GM12878 (cell line): ENCODE results near the gene TXNDC9. TPM values are rescaled to one million over a fixed set of nuclear protein-coding genes. Genes with fewer than 3 reads are reported as not detected.
"Not testable (repeated sequence)": the region's sequence is repeated elsewhere in the genome, so short reads cannot be mapped to it uniquely, and the experiment has no call there.

Experiments
- ATAC-seq: fragments of 200-7000 bp; cut with Tn5 transposase; 3 replicates; pipeline ENCODE4 v1.9.1; 2020; ENCODE audit warnings: mild to moderate bottlenecking, moderate library complexity
- BruUV-seq: library from RNA; stranded (reverse); fragments of 400-500 nt; replicated peaks from 2 replicates; lab custom pipeline; 2021; lab: Mats Ljungman, UMichigan
- CTCF ChIA-PET: fragments of 300-600 bp; sonication (Branson Sonifier 250); formaldehyde crosslinking; extraction: SDS; loops from one replicate; lab custom pipeline; 2021; ENCODE audit warnings: inconsistent platforms; lab: Yijun Ruan, JAX
- POLR2A ChIA-PET: fragments of 350-600 bp; formaldehyde crosslinking; extraction: SDS; loops from one replicate; lab custom pipeline; 2021; ENCODE audit warnings: inconsistent platforms; lab: Charles Lee
- RAD21 ChIA-PET: fragments of 300-600 bp; sonication (Branson Sonifier 250); formaldehyde crosslinking; loops from one replicate; lab custom pipeline; 2023; ENCODE audit warnings: antibody characterized with exemption; ENCODE audit not compliant: unreplicated experiment; lab: Charles Lee
- SMC1A ChIA-PET: fragments of 300-600 bp; sonication (Branson Sonifier 250); formaldehyde crosslinking; loops from one replicate; lab custom pipeline; 2023; ENCODE audit not compliant: unreplicated experiment, uncharacterized antibody; lab: Charles Lee
- DNase-seq: peaks from one replicate; pipeline ENCODE4 v3.0.0-alpha.2; 2011; ENCODE audit warnings: low read depth, low spot score
- FAIRE-seq: peaks from 3 replicates; lab custom pipeline; 2011; peaks lifted over from hg19 to GRCh38; lab: Jason Lieb, UNC
- H2AFZ ChIP-seq: 2 replicates; pipeline ENCODE4 v1.6.0; 2011; ENCODE audit warnings: low read depth, low read length, control low read depth; ENCODE audit not compliant: control insufficient read depth
- H3K27ac ChIP-seq: 2 replicates; pipeline ENCODE4 v1.5.1; 2011; ENCODE audit warnings: control low read depth; ENCODE audit not compliant: control insufficient read depth, insufficient read depth
- H3K27me3 ChIP-seq, 2 experiments: replicated peaks in 1 of 2; 2 replicates each; pipeline versions ENCODE4 v1.6.0 to v1.6.1; 2011; ENCODE audit warnings: low read length in 1 of 2; ENCODE audit not compliant: control insufficient read depth in 2 of 2, insufficient read depth in 2 of 2
- H3K36me3 ChIP-seq, 2 experiments: 2 replicates each; pipeline ENCODE4 v1.5.1; 2011; ENCODE audit warnings: low read length in 1 of 2; ENCODE audit not compliant: control insufficient read depth in 2 of 2, insufficient read depth in 2 of 2
- H3K4me1 ChIP-seq: 2 replicates; pipeline ENCODE4 v1.6.1; 2011; ENCODE audit warnings: mild to moderate bottlenecking, low read length, moderate library complexity, mixed read lengths; ENCODE audit not compliant: control insufficient read depth, insufficient read depth
- H3K4me2 ChIP-seq: 2 replicates; pipeline ENCODE4 v1.6.0; 2011; ENCODE audit warnings: control low read depth; ENCODE audit not compliant: control insufficient read depth, insufficient read depth
- H3K4me3 ChIP-seq: fragments of 200-600 bp; sonication (generic); 2 replicates; pipeline ENCODE4 v1.5.1; 2016
- H3K79me2 ChIP-seq: 2 replicates; pipeline ENCODE4 v1.6.0; 2011; ENCODE audit warnings: low read length; ENCODE audit not compliant: control insufficient read depth, insufficient read depth
- H3K9ac ChIP-seq: 2 replicates; pipeline ENCODE4 v1.8.0; 2011; ENCODE audit warnings: low read length, control low read depth, mixed read lengths; ENCODE audit not compliant: control insufficient read depth, insufficient read depth
- H3K9me3 ChIP-seq: replicated peaks from 3 replicates; pipeline ENCODE4 v1.5.1; 2011; ENCODE audit warnings: mild to moderate bottlenecking, low read length; ENCODE audit not compliant: control insufficient read depth, insufficient read depth
- H4K20me1 ChIP-seq: 2 replicates; pipeline ENCODE4 v1.6.0; 2011; ENCODE audit not compliant: control insufficient read depth, insufficient read depth
- CHD4 ChIP-seq: fragments of 200-600 bp; sonication (generic); IDR thresholded peaks from 2 replicates; pipeline ENCODE4 v1.6.1; 2016; ENCODE audit warnings: mild to moderate bottlenecking
- EED ChIP-seq: sonication (generic); IDR thresholded peaks from 2 replicates; pipeline ENCODE4 v1.6.1; 2016; ENCODE audit warnings: antibody characterized with exemption, low read depth
- FOXK2 ChIP-seq: fragments of 450-650 bp; IDR thresholded peaks from 2 replicates; pipeline ENCODE4 v1.6.1; 2017; ENCODE audit warnings: mild to moderate bottlenecking, moderate library complexity
- HDGF ChIP-seq: fragments of 450-650 bp; IDR thresholded peaks from 2 replicates; pipeline ENCODE4 v1.6.1; 2016; ENCODE audit warnings: antibody characterized with exemption
- KLF5 ChIP-seq: fragments of 450-650 bp; IDR thresholded peaks from 2 replicates; pipeline ENCODE4 v1.6.1; 2014; ENCODE audit warnings: mild to moderate bottlenecking; ENCODE audit not compliant: partially characterized antibody
- POLR2AphosphoS2 ChIP-seq: IDR thresholded peaks from 2 replicates; pipeline ENCODE4 v1.6.1; 2011; ENCODE audit warnings: low read depth, mild to moderate bottlenecking, low read length, improper control_type of control experiment, moderate library complexity
- RAD21 ChIP-seq: IDR thresholded peaks from 2 replicates; pipeline ENCODE4 v1.6.1; 2011; ENCODE audit warnings: mild to moderate bottlenecking, low read depth, low read length, moderate library complexity; ENCODE audit not compliant: insufficient read depth
- SMARCA5 ChIP-seq: fragments of 450-650 bp; IDR thresholded peaks from 2 replicates; pipeline ENCODE4 v1.6.1; 2017; ENCODE audit warnings: mild to moderate bottlenecking
- ZNF384 ChIP-seq: IDR thresholded peaks from 2 replicates; pipeline ENCODE4 v1.6.1; 2012; ENCODE audit warnings: low read depth, mild to moderate bottlenecking, low read length, improper control_type of control experiment, borderline replicate concordance
- WGBS: methylation state at CpG from one replicate; pipeline ENCODE4 v1.1.6; 2016; ENCODE audit warnings: low lambda C conversion rate; ENCODE audit not compliant: insufficient replicate concordance, insufficient coverage; ENCODE audit errors: missing lambda C conversion rate; 5-methylcytosine and 5-hydroxymethylcytosine counted together
- in situ Hi-C: fragments of 300-500 bp; cut with MboI; formaldehyde crosslinking; loops from 9 replicates; pipeline ENCODE4 v1.14.3; 2018; ENCODE audit warnings: mixed read lengths
- intact Hi-C: fragments of 100-400 bp; cut with micrococcal nuclease; formaldehyde crosslinking; loops from one replicate; pipeline ENCODE4 v1.14.2; 2022; ENCODE audit not compliant: unreplicated experiment
- polyA plus RNA-seq, 11 experiments: library from polyadenylated mRNA; depleted of rRNA in 4 of 11; unstranded in 6 of 11; stranded (reverse) in 5 of 11; fragments of >200 nt; fragmentation: Nextera tagmentation in 4 of 11; fragmentation: Illumina TruSeq in 1 of 11; extraction: Ambion mirVana in 4 of 11; extraction: Trizol in 1 of 11; gene quantifications; 1 replicate in 1 of 11; 2 replicates in 10 of 11; pipeline versions ENCODE4 v1.2.1 to v1.2.3, GENCODE V29; 2011 to 2016; ENCODE audit warnings: inconsistent platforms in 2 of 11, missing spikeins in 2 of 11, low read depth in 1 of 11
- total RNA-seq, 4 experiments: library from RNA; depleted of rRNA in 3 of 4; stranded (reverse); fragments of >200 nt in 3 of 4; fragmentation: Illumina TruSeq in 1 of 4; extraction: Trizol in 1 of 4; gene quantifications; 2 replicates each; pipeline versions ENCODE4 v1.2.1 to v1.2.3, GENCODE V29; 2013 to 2021
- TF ChIP-seq, protein P1 (sequence below): fragments of 450-650 bp; IDR thresholded peaks from 2 replicates; pipeline ENCODE4 v1.6.1; 2016; ENCODE audit warnings: mild to moderate bottlenecking, moderate library complexity, borderline replicate concordance
- TF ChIP-seq, protein P2 (sequence below): IDR thresholded peaks from 2 replicates; pipeline ENCODE4 v1.6.1; 2011; ENCODE audit warnings: low read depth, mild to moderate bottlenecking, low read length, moderate library complexity, borderline replicate concordance; ENCODE audit errors: extremely low read depth

Gene TXNDC9
- total and polyA plus RNA-seq, 10 of the 15 experiments (the other 5 are each of a cell fraction or from before 2014, with no cell fraction given) = 27.0 to 170 (median 50.9) TPM

DNA sequence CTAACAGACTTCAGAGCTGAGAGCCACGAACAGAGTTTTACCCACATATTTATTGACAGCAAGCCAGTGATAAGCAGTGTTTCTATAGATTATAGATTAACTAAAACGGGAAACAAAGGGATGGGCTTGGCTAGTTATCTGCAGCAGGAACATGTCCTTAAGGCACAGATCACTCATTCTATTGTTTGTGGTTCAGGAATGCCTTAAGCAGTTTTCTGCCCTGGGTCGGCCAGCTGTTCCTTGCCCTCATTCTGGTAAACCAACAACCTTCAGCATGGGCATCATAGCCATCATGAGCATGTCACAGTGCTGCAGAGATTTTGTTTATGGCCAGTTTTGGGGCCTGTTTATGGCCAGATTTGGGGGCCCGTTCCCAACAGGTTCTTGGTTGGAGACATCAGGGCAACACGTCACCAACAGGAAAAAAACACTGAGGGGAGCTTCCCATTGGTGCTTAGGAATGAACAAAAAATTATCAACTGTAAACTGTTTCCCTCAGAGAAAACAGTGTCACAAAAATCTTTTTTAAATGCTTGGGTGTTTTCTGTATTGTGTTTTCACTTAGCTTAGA lies 57.9 kb downstream of the TXNDC9 start:
- SMC1A ChIA-PET = interaction anchor here (0.9 kb wide), 1 partner anchor 35 kb away, joined by 3 read pairs; no protein-coding TSS in a partner anchor
- in situ Hi-C loops, H3K36me3 ChIP-seq, RAD21 ChIA-PET, ATAC-seq, H3K4me2 ChIP-seq, H3K27ac ChIP-seq, H2AFZ ChIP-seq, FAIRE-seq, H3K9ac ChIP-seq, intact Hi-C loops, H3K4me1 ChIP-seq, BruUV-seq, H3K4me3 ChIP-seq, H3K27me3 ChIP-seq, H3K9me3 ChIP-seq, DNase-seq, H3K79me2 ChIP-seq, H4K20me1 ChIP-seq, CTCF ChIA-PET: not testable (repeated sequence)
- 47% methylated on average over 5 of the region's 5 CpGs for WGBS
- POLR2A ChIA-PET = interaction anchor here (0.6 kb wide), 1 partner anchor 31 kb away, joined by 3 read pairs; no protein-coding TSS in a partner anchor

DNA sequence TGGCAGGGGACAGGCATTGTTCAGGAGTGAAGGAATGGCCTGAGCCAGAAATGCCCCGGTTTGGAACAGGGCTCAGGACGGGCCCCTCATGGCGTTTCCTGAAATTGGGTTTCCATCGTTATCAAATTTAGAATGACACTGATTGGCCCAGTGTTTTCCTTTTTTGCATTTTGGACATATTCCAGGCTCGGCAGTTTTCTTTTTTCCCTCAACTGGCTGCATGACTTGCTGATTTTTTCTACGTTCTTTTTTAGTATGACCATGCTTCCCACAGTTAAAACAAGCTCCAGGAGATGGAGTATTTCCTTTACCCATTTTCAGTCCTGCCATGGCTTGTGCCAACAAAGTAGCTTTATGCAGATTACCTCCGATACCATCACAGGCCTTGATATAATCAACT lies 60.3 kb downstream of the TXNDC9 start:
- Histone ChIP-seq H4K20me1 (no peaks in the 10 kb centered on the region), H3K4me3 (no peak overlapping the region), H3K27ac (no peak overlapping the region), H3K4me1 (no peaks in the 10 kb centered on the region), H3K9me3 (peaks cover 2% of the 10 kb centered on the region; the same call in 1 of the 3 replicates), H2AFZ (no peak overlapping the region), H3K9ac (no peak overlapping the region), H3K4me2 (no peak overlapping the region), H3K36me3 (no peaks in the 10 kb centered on the region), H3K27me3 (no peaks in the 10 kb centered on the region), H3K79me2 (no peaks in the 10 kb centered on the region)
- BruUV-seq = no TSS peak
- ATAC-seq (no peak), DNase-seq (no peak), FAIRE-seq (no peak)
- ChIA-PET POLR2A (no interaction called here), RAD21 (no interaction called here), SMC1A (no interaction called here), CTCF (no interaction called here)
- in situ Hi-C loops = no loop called here
- intact Hi-C loops = no loop called here
- 42% methylated on average over 7 of the region's 7 CpGs for WGBS
- TF ChIP-seq HDGF (no peak), ZNF384 (no peak), POLR2AphosphoS2 (no peak), EED (no peak), KLF5 (no peak), RAD21 (no peak), CHD4 (no peak), FOXK2 (no peak), SMARCA5 (no peak)
- TF ChIP-seq, protein P1, sequence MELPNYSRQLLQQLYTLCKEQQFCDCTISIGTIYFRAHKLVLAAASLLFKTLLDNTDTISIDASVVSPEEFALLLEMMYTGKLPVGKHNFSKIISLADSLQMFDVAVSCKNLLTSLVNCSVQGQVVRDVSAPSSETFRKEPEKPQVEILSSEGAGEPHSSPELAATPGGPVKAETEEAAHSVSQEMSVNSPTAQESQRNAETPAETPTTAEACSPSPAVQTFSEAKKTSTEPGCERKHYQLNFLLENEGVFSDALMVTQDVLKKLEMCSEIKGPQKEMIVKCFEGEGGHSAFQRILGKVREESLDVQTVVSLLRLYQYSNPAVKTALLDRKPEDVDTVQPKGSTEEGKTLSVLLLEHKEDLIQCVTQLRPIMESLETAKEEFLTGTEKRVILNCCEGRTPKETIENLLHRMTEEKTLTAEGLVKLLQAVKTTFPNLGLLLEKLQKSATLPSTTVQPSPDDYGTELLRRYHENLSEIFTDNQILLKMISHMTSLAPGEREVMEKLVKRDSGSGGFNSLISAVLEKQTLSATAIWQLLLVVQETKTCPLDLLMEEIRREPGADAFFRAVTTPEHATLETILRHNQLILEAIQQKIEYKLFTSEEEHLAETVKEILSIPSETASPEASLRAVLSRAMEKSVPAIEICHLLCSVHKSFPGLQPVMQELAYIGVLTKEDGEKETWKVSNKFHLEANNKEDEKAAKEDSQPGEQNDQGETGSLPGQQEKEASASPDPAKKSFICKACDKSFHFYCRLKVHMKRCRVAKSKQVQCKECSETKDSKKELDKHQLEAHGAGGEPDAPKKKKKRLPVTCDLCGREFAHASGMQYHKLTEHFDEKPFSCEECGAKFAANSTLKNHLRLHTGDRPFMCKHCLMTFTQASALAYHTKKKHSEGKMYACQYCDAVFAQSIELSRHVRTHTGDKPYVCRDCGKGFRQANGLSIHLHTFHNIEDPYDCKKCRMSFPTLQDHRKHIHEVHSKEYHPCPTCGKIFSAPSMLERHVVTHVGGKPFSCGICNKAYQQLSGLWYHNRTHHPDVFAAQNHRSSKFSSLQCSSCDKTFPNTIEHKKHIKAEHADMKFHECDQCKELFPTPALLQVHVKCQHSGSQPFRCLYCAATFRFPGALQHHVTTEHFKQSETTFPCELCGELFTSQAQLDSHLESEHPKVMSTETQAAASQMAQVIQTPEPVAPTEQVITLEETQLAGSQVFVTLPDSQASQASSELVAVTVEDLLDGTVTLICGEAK = no peak
- TF ChIP-seq, protein P2, sequence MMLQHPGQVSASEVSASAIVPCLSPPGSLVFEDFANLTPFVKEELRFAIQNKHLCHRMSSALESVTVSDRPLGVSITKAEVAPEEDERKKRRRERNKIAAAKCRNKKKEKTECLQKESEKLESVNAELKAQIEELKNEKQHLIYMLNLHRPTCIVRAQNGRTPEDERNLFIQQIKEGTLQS = no peak
